Measurements from ENCODE around the gene SH2D4B.

The SH2D4B gene

GRCh38 chr10:80537736-80538480 lies at the start of gene SH2D4B:
Gene SH2D4B (plus strand): TSS chr10:80537902. CDS start chr10:80538332, 430 bp downstream.
- no peak for DNase-seq

- no peak for DNase-seq
Measured at GRCh38 chr10:80488539-80489066, 49.1 kb upstream of the SH2D4B start.

- no peak for DNase-seq
Measured at GRCh38 chr10:80489371-80490112, 48.2 kb upstream of the SH2D4B start.

GRCh38 chr10:80491251-80492102 lies 46.2 kb upstream of the SH2D4B start:
- DNase-seq: no peak

- no peak for DNase-seq
Measured at GRCh38 chr10:80492848-80493521, 44.7 kb upstream of the SH2D4B start.

- DNase-seq: no peak
Measured at GRCh38 chr10:80493522-80494051, 44.1 kb upstream of the SH2D4B start.

GRCh38 chr10:80496555-80497172 lies 41.0 kb upstream of the SH2D4B start:
- no peak for DNase-seq

- no peak for DNase-seq
Measured at GRCh38 chr10:80497187-80498077, 40.3 kb upstream of the SH2D4B start.

- DNase-seq: no peak
Measured at GRCh38 chr10:80498078-80498832, 39.4 kb upstream of the SH2D4B start.

GRCh38 chr10:80498833-80499741 lies 38.6 kb upstream of the SH2D4B start:
- no peak for DNase-seq

GRCh38 chr10:80500572-80501380 lies 36.9 kb upstream of the SH2D4B start:
- DNase-seq: no peak

- no peak for DNase-seq
Measured at GRCh38 chr10:80501381-80501912, 36.3 kb upstream of the SH2D4B start.

GRCh38 chr10:80501913-80502521 lies 35.7 kb upstream of the SH2D4B start:
- DNase-seq: no peak

- DNase-seq: no peak
Measured at GRCh38 chr10:80502621-80503583, 34.8 kb upstream of the SH2D4B start.

GRCh38 chr10:80503584-80504157 lies 34.0 kb upstream of the SH2D4B start:
- no peak for DNase-seq

Measured in NCI-H187 (cell line).